Measurements from ENCODE around the gene FUT2. TPM values are rescaled to one million over a fixed set of nuclear protein-coding genes. Genes with fewer than 3 reads are reported as not detected.
"Not testable (repeated sequence)": the region's sequence is repeated elsewhere in the genome, so short reads cannot be mapped to it uniquely, and the experiment has no call there.

Gene FUT2
- total RNA-seq, 4 donors from 2014 or later: 0.27 to 1.3 TPM; not detected in 2

DNA sequence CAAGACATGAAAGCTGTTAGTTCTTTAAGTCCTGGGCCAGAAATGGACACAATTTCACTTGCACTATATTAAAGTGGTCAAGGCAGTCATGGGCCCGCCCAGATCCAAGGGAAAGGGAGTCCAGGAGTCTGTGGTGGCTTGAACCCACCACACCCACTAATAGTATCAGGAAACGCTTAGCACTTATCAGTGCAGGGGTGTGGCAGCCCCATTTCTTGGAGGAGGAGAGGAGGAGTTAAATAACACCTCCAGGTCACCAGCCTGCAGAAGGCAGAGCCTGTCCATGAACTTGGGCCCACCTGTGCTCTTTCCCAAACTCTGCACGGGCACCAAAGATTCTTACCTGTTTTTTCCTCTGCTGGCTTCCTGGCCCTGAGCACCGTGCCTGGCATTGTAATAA is 17.6 kb upstream of the FUT2 start:
- DNase-seq: no peak
- Histone ChIP-seq H3K4me1 (peaks cover 6 to 7% of the 10 kb centered on the region in 2 donors), H3K36me3 (no peaks in the 10 kb centered on the region), H3K9me3 (no peaks in the 10 kb centered on the region), H3K4me3 (replicated peaks in 1 of 3) (no peak overlapping the region), H3K27me3 (no peaks in the 10 kb centered on the region), H3K27ac (no peak overlapping the region)
- no peak for TF ChIP-seq CTCF (IDR thresholded peaks at IDR 0.05)
- intact Hi-C loops (cut with DNase I): loop anchor here (5.0 kb wide), 1 partner anchor 34 kb away; no protein-coding TSS in a partner anchor
- 76 to 80% methylated on average over 4 of the region's 4 CpGs for WGBS, 2 donors

DNA sequence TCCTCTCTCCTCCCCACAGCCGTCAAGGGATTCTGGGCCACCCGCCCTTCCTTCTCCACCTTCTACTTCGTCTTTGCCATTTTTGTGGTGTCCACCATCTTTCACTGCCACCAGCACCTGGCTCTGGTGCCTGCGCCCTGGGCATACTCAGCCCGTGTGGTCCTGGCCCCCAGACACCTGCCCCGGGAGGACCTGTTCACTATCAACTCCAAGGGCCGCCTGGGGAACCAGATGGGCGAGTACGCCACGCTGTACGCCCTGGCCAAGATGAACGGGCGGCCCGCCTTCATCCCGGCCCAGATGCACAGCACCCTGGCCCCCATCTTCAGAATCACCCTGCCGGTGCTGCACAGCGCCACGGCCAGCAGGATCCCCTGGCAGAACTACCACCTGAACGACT is 15.8 kb upstream of the FUT2 start:
- 94 to 95% methylated on average over 16 to 19 of the region's 19 CpGs for WGBS, 2 donors
- DNase-seq; H3K4me3 ChIP-seq (replicated peaks in 1 of 3); H3K36me3 ChIP-seq; intact Hi-C loops (cut with DNase I); H3K27ac ChIP-seq; H3K9me3 ChIP-seq; H3K27me3 ChIP-seq; H3K4me1 ChIP-seq: not testable (repeated sequence)

GRCh38 chr19:48680436-48681126 is 15.2 kb upstream of the FUT2 start:
- Histone ChIP-seq H3K27ac (no peak overlapping the region), H3K27me3 (no peaks in the 10 kb centered on the region), H3K9me3 (no peaks in the 10 kb centered on the region), H3K4me3 (replicated peaks in 1 of 3) (no peak overlapping the region), H3K36me3 (no peaks in the 10 kb centered on the region), H3K4me1 (peaks cover 1 to 2% of the 10 kb centered on the region in 2 donors)
- TF ChIP-seq POLR2A (IDR thresholded peaks at IDR 0.05): no peak
- no peak for TF ChIP-seq CTCF (IDR thresholded peaks at IDR 0.05)
- intact Hi-C loops (cut with DNase I): no loop called here
- DNase-seq: no peak
- WGBS, 2 donors: 92 to 96% methylated on average over 17 to 28 of the region's 45 CpGs

DNA sequence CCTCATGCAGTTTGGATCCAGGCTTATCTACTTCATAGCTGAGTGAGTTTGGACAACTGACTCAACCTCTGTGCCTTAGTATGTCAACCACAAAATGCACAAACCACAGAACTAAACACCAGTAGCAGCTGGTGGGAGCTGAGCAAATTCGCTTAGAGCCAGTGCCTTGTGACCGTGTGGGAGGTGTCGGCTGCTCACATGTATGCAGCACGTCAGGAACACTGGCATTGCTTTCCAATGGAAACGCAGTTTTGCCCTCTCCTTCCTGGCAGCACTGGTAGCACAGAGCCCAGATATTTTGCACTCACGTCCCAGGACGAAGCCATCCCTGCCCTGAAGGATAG is 14.7 kb upstream of the FUT2 start:
- no peaks in the 10 kb centered on the region for H3K9me3 ChIP-seq
- no peaks in the 10 kb centered on the region for H3K4me1 ChIP-seq
- H3K27ac ChIP-seq: no peak overlapping the region
- H3K36me3 ChIP-seq: no peaks in the 10 kb centered on the region
- no peak for DNase-seq
- WGBS, 2 donors: 87 to 97% methylated on average over 7 of the region's 7 CpGs
- H3K4me3 ChIP-seq (replicated peaks in 1 of 3): no peak overlapping the region
- intact Hi-C loops (cut with DNase I): no loop called here
- no peaks in the 10 kb centered on the region for H3K27me3 ChIP-seq
- no peak for TF ChIP-seq CTCF (IDR thresholded peaks at IDR 0.05)
- no peak for TF ChIP-seq POLR2A (IDR thresholded peaks at IDR 0.05)

- no peak for TF ChIP-seq POLR2A (IDR thresholded peaks at IDR 0.05)
- no peak for TF ChIP-seq CTCF (IDR thresholded peaks at IDR 0.05)
- WGBS, 2 donors: 37 to 47% methylated on average over 11 of the region's 11 CpGs
- DNase-seq: peak; percentile 71 to 75
These were observed 12.4 kb upstream of the FUT2 start for GRCh38 chr19:48683349-48683748.

More at GRCh38 chr19:48683349-48683748, 12.4 kb upstream of the FUT2 start:
- Histone ChIP-seq H3K36me3 (no peaks in the 10 kb centered on the region), H3K4me1 (peaks cover 0 to 4% of the 10 kb centered on the region in 2 donors), H3K27ac (no peak overlapping the region), H3K4me3 (replicated peaks in 1 of 3) (no peak overlapping the region), H3K27me3 (no peaks in the 10 kb centered on the region), H3K9me3 (no peaks in the 10 kb centered on the region)
- intact Hi-C loops (cut with DNase I): no loop called here

Measured in thyroid gland (tissue), 4 donors.